HG02840 (cell line): ENCODE results near the gene PIP4P1.

Experiments used
- ATAC-seq: cut with Tn5 transposase; IDR thresholded peaks from one replicate; pipeline ENCODE4 v1.9.1; 2021; ENCODE audit warnings: mild to moderate bottlenecking, moderate library complexity, moderate number of reproducible peaks; ENCODE audit not compliant: unreplicated experiment, low FRiP score

The PIP4P1 gene

GRCh38 chr14:20440465-20440864 is 20.8 kb downstream of the PIP4P1 start:
- no peak for ATAC-seq

- ATAC-seq = no peak
These were observed 22.6 kb downstream of the PIP4P1 start for GRCh38 chr14:20438664-20439063.

- ATAC-seq = no peak
These were observed 24.9 kb downstream of the PIP4P1 start for GRCh38 chr14:20436363-20436755.

GRCh38 chr14:20435582-20436362 is 25.5 kb downstream of the PIP4P1 start, which contains the start of gene KLHL33:
Gene KLHL33, minus strand, starts transcription at chr14:20436166. Its CDS starts 355 bp downstream, at chr14:20435811.
- no peak for ATAC-seq

- no peak for ATAC-seq
These were observed 26.3 kb downstream of the PIP4P1 start for GRCh38 chr14:20434701-20435581.

- no peak for ATAC-seq
These were observed 31.2 kb downstream of the PIP4P1 start for GRCh38 chr14:20429801-20430669.

- ATAC-seq = no peak
These were observed 32.4 kb downstream of the PIP4P1 start for GRCh38 chr14:20428802-20429201.

GRCh38 chr14:20428010-20428365 is 33.2 kb downstream of the PIP4P1 start:
- ATAC-seq = peak; percentile 15

- ATAC-seq = peak; percentile 49
These were observed 33.8 kb downstream of the PIP4P1 start for GRCh38 chr14:20427231-20428009.

- ATAC-seq = no peak
These were observed 36.4 kb downstream of the PIP4P1 start for GRCh38 chr14:20424851-20425250.

GRCh38 chr14:20422886-20423285 is 38.3 kb downstream of the PIP4P1 start:
- ATAC-seq = no peak

- ATAC-seq = no peak
These were observed 40.0 kb downstream of the PIP4P1 start for GRCh38 chr14:20421267-20421666.

GRCh38 chr14:20419419-20419818 is 41.8 kb downstream of the PIP4P1 start:
- no peak for ATAC-seq

- ATAC-seq = no peak
These were observed 42.7 kb downstream of the PIP4P1 start for GRCh38 chr14:20418501-20418909.

GRCh38 chr14:20417250-20418186 is 43.7 kb downstream of the PIP4P1 start:
- no peak for ATAC-seq

- no peak for ATAC-seq
These were observed 45.0 kb downstream of the PIP4P1 start for GRCh38 chr14:20416223-20416622.

- no peak for ATAC-seq
These were observed 45.4 kb downstream of the PIP4P1 start for GRCh38 chr14:20415782-20416206.

- ATAC-seq = no peak
These were observed 47.5 kb downstream of the PIP4P1 start for GRCh38 chr14:20413744-20414082.
